Calu3 (cell line): ENCODE measurements around the gene TENM3. TPM values are rescaled to one million over a fixed set of nuclear protein-coding genes. Genes with fewer than 3 reads are reported as not detected.

Experiments
- BruUV-seq: library from RNA; stranded (reverse); fragments of 400-500 nt; replicated peaks from 2 replicates; lab custom pipeline; 2021; lab: Mats Ljungman, UMichigan
- CTCF ChIA-PET: fragments of 300-600 bp; sonication (Branson Sonifier 250); formaldehyde crosslinking; loops from one replicate; lab custom pipeline; 2022; ENCODE audit warnings: antibody characterized with exemption; lab: Charles Lee
- DNase-seq: peaks from one replicate; pipeline ENCODE4 v3.0.0; 2022
- H3K27ac Mint-ChIP-seq: one replicate; pipeline ENCODE4 v1.8.0; 2022; ENCODE audit warnings: mixed read lengths; ENCODE audit not compliant: unreplicated experiment
- H3K27me3 Mint-ChIP-seq: one replicate; pipeline ENCODE4 v1.8.0; 2022; ENCODE audit warnings: mixed read lengths; ENCODE audit not compliant: unreplicated experiment
- H3K36me3 Mint-ChIP-seq: one replicate; pipeline ENCODE4 v1.8.0; 2022; ENCODE audit warnings: mild to moderate bottlenecking, moderate library complexity, mixed read lengths; ENCODE audit not compliant: insufficient read depth, unreplicated experiment
- H3K4me1 Mint-ChIP-seq: one replicate; pipeline ENCODE4 v1.8.0; 2022; ENCODE audit warnings: mild to moderate bottlenecking, low read depth, mixed read lengths; ENCODE audit not compliant: unreplicated experiment
- H3K4me3 Mint-ChIP-seq: one replicate; pipeline ENCODE4 v1.8.0; 2022; ENCODE audit warnings: mild to moderate bottlenecking, low read depth, moderate library complexity, mixed read lengths; ENCODE audit not compliant: unreplicated experiment
- H3K9me3 Mint-ChIP-seq: one replicate; pipeline ENCODE4 v1.8.0; 2022; ENCODE audit warnings: low read depth, mixed read lengths; ENCODE audit not compliant: unreplicated experiment
- intact Hi-C: fragments of 100-400 bp; cut with micrococcal nuclease; formaldehyde crosslinking; loops from one replicate; pipeline ENCODE4 v1.10.0; 2022; ENCODE audit not compliant: unreplicated experiment
- total RNA-seq: library from RNA; stranded (reverse); gene quantifications from 2 replicates; pipeline ENCODE4 v1.2.3, GENCODE V29; 2022
- TF ChIP-seq, protein P1 (sequence below): fragments of 200-600 bp; IDR thresholded peaks from one replicate; pipeline ENCODE4 v1.8.0; 2022; ENCODE audit warnings: antibody characterized with exemption; ENCODE audit not compliant: unreplicated experiment

Gene TENM3
- total RNA-seq, 1 experiment from 2014 or later, result 5.9 TPM

- H3K27ac Mint-ChIP-seq, result no peak overlapping the region
- DNase-seq, result no peak
- no peaks in the 10 kb centered on the region for H3K36me3 Mint-ChIP-seq
- H3K9me3 Mint-ChIP-seq, result no peaks in the 10 kb centered on the region
- intact Hi-C loops, result no loop called here
- H3K4me1 Mint-ChIP-seq, result peaks cover 9% of the 10 kb centered on the region
- TF ChIP-seq, protein P1, sequence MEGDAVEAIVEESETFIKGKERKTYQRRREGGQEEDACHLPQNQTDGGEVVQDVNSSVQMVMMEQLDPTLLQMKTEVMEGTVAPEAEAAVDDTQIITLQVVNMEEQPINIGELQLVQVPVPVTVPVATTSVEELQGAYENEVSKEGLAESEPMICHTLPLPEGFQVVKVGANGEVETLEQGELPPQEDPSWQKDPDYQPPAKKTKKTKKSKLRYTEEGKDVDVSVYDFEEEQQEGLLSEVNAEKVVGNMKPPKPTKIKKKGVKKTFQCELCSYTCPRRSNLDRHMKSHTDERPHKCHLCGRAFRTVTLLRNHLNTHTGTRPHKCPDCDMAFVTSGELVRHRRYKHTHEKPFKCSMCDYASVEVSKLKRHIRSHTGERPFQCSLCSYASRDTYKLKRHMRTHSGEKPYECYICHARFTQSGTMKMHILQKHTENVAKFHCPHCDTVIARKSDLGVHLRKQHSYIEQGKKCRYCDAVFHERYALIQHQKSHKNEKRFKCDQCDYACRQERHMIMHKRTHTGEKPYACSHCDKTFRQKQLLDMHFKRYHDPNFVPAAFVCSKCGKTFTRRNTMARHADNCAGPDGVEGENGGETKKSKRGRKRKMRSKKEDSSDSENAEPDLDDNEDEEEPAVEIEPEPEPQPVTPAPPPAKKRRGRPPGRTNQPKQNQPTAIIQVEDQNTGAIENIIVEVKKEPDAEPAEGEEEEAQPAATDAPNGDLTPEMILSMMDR, result no peak
- no peaks in the 10 kb centered on the region for H3K27me3 Mint-ChIP-seq
- CTCF ChIA-PET, result no interaction called here
- BruUV-seq, result no TSS peak
- H3K4me3 Mint-ChIP-seq, result no peak overlapping the region
Observed at GRCh38 chr4:182258441-182259000, 15.3 kb downstream of the TENM3 start.

GRCh38 chr4:182261651-182262223 is 18.5 kb downstream of the TENM3 start:
- H3K9me3 Mint-ChIP-seq, result no peaks in the 10 kb centered on the region
- no TSS peak for BruUV-seq
- DNase-seq, result no peak
- TF ChIP-seq, protein P1, result no peak
- H3K4me1 Mint-ChIP-seq, result peaks cover 9% of the 10 kb centered on the region
- H3K27me3 Mint-ChIP-seq, result no peaks in the 10 kb centered on the region
- H3K36me3 Mint-ChIP-seq, result no peaks in the 10 kb centered on the region
- CTCF ChIA-PET, result no interaction called here
- no peak overlapping the region for H3K27ac Mint-ChIP-seq
- H3K4me3 Mint-ChIP-seq, result no peak overlapping the region
- intact Hi-C loops, result no loop called here

DNA sequence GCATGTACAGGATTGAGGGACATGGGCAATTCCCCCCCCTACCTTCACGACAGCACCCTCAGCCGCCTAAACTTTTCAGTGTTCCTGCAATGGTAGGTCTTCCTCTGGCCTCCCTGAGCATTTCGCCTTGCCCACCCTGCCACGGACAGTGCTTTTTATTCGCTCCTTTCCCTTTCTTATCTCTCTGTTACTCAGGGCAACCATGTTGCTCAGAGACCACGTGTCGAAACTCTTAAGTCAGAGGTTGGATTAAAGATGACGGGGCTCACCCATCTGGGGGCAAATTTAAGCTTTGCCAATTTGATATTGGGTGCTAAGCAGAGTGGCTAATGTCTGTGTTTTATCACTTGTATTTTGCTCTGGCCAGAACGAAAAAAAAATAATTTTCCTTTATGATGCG is 20.4 kb downstream of the TENM3 start:
- CTCF ChIA-PET, result no interaction called here
- intact Hi-C loops, result no loop called here
- BruUV-seq, result no TSS peak
- TF ChIP-seq, protein P1, result no peak
- Mint-ChIP-seq H3K36me3 (no peaks in the 10 kb centered on the region), H3K4me1 (peaks cover 9% of the 10 kb centered on the region), H3K27me3 (no peaks in the 10 kb centered on the region), H3K9me3 (no peaks in the 10 kb centered on the region), H3K4me3 (no peak overlapping the region), H3K27ac (no peak overlapping the region)
- DNase-seq, result no peak

GRCh38 chr4:182264139-182264752 is 21.0 kb downstream of the TENM3 start:
- intact Hi-C loops, result no loop called here
- Mint-ChIP-seq H3K9me3 (no peaks in the 10 kb centered on the region), H3K27me3 (no peaks in the 10 kb centered on the region), H3K27ac (no peak overlapping the region), H3K36me3 (no peaks in the 10 kb centered on the region), H3K4me3 (no peak overlapping the region), H3K4me1 (peaks cover 9% of the 10 kb centered on the region)
- TF ChIP-seq, protein P1, result no peak
- DNase-seq, result no peak
- no TSS peak for BruUV-seq
- CTCF ChIA-PET, result no interaction called here
